Eye (tissue), 1 donor: ENCODE results near the gene COL23A1.
"Not testable (repeated sequence)": the region's sequence is repeated elsewhere in the genome, so short reads cannot be mapped to it uniquely, and the experiment has no call there.

Source experiments
- DNase-seq: peaks from one replicate; pipeline ENCODE4 v3.0.0-alpha.2; 2015

Gene COL23A1

GRCh38 chr5:178202541-178202940 is 387.7 kb downstream of the COL23A1 start:
- DNase-seq, result no peak

DNA sequence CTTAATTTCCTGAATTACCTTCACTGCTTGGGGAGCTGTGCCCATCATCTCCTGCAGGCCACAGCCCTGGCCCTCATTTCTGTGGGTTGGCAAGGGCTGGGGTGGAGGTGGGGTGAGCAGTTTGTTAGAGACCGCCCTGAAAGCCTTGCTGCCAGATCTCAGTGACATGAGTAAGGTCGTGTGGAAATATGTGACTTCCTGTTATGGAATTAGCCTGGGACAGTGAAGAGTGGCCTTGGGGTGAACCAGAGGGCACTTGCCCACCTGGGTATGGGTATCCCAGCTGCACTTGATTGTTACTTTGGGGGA is 388.3 kb downstream of the COL23A1 start:
- no peak for DNase-seq

GRCh38 chr5:178201221-178201926 is 388.8 kb downstream of the COL23A1 start:
- DNase-seq, result no peak

GRCh38 chr5:178199581-178200434 is 390.4 kb downstream of the COL23A1 start:
- no peak for DNase-seq

DNA sequence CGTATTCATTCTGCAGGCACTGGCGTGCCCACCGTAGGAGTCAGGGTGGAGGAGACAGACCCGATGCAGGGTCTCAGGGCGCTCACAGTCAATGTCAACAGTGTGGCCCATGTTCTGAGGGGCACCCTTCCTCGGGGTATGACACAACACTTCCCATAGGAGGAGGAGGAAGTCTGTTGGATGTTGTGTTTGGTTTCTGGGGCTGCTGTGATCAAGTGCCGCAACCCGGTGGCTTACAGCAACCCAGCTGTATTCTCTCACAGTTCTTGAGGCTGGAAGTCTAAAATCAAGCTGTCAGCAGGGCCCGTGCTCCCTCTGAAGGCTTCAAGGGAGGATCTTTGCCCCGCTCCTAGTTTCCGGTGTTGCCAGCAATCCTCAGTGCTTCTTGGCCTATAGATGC is 391.5 kb downstream of the COL23A1 start:
- DNase-seq, result no peak

DNA sequence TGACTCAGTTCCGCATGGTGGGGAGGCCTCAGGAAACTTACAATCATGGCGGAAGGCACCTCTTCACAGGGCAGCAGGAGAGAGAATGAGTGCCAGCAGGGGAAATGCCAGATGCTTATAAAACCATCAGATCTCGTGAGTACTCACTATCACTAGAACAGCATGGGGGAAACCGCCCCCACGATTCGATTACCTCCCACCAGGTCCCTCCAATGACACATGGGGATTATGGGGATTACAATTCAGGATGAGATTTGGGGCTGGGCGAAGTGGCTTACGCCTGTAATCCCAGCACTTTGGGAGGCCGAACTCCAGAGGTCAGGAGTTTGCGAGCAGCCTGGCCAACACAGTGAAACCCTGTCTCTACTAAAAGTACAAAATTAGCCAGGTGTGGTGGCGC is 392.0 kb downstream of the COL23A1 start:
- DNase-seq, result not testable (repeated sequence)

DNA sequence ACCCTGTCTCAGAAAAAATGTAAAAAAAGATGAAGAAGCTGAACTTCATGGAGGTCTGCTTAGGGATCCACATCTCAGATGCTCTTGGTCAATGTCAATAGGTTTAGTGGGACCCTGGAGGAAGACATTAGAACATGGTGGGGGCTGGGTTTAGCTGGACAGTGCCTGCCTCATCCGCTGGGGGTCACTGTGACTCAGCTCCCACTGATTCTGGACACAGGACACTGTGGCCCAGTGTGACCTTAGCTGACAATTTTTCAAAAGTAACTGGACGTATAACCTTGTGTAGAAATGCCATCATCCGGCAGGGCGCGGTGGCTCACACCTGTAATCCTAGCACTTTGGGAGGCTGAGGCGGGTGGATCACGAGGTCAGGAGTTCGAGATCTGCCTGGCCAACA is 393.2 kb downstream of the COL23A1 start:
- DNase-seq, result no peak

- DNase-seq, result no peak
These were observed 393.8 kb downstream of the COL23A1 start for GRCh38 chr5:178196281-178196812.

- DNase-seq, result no peak
These were observed 396.2 kb downstream of the COL23A1 start for GRCh38 chr5:178194026-178194425.

- no peak for DNase-seq
These were observed 396.9 kb downstream of the COL23A1 start for GRCh38 chr5:178193251-178193809.

- no peak for DNase-seq
These were observed 397.4 kb downstream of the COL23A1 start for GRCh38 chr5:178192787-178193186.

DNA sequence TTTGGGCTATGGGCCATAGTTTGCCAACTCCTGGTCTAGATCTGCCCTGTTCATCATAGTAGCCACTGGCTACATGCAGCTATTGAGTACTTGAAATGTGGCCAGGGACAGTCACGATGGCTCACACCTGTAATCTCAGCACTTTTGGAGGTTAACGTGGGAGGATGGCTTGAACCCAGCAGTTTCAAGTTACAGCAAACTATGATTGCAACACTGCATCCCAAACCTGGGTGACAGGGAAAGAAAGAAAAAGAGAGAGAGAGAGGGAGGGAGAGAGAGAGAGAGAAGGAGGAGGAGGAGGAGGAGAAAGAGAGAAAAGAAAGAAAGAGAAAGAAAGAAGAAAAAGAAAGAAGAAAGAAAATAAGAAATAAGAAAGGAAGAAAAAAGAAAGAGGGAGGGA is 397.9 kb downstream of the COL23A1 start:
- DNase-seq, result no peak

DNA sequence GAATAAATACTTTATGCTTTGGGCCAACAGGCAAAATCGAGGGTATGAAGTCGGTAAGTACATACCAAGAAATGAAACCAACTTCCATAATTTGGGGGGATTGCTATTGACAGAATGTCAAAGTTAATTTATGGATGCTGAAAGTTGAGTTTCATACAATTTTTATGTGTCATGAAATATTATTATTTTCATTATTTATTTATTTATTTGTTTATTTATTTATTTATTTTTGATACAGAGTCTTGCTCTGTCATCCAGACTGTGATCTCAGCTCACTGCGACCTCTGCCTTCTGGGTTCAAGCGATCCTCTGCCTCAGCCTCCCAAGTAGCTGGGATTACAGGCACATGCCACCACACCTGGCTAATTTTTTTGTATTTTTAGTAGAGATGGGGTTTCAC is 398.5 kb downstream of the COL23A1 start:
- DNase-seq, result no peak

DNA sequence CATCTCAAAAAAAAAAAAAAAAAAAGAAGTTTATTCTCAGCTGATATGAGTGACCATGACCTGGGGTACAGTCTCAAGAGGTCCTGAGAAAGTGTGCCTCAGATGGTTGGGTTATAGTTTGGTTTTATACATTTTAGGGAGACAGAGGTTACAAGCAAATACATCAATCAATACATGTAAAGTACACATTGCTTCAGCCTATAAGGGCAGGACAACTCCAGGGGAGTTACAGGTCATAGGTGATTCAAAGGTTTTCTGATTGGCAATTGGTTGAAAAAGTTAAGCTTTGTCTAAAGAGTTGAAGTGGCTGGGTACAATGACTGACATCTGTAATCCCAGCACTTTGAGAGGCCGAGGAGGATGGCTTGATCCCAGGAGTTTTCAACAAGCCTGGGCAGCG is 400.8 kb downstream of the COL23A1 start:
- no peak for DNase-seq
